ENCODE results near the gene NPRL2.

NPRL2 gene

GRCh38 chr3:50351323-50351697, 735 bp upstream of the NPRL2 start:
- no peaks in the 10 kb centered on the region for H3K27me3 ChIP-seq (ENCODE audit: insufficient read depth, low read length)
- peak overlapping the region; percentile 69 for H3K4me3 ChIP-seq (ENCODE audit: low read length)
- no peaks in the 10 kb centered on the region for H3K9me3 ChIP-seq (ENCODE audit: low read length)
- peaks cover 27% of the 10 kb centered on the region for H3K4me1 ChIP-seq (ENCODE audit: insufficient read depth, low read length)
- no peak overlapping the region for H2AFZ ChIP-seq (ENCODE audit: low read depth, low read length)
- H3K36me3 ChIP-seq (ENCODE audit: insufficient read depth, low read length): peaks cover 39% of the 10 kb centered on the region

- Histone ChIP-seq H3K9me3 (ENCODE audit: low read length) (no peaks in the 10 kb centered on the region), H3K27me3 (ENCODE audit: insufficient read depth, low read length) (peaks cover 2% of the 10 kb centered on the region), H3K4me1 (ENCODE audit: insufficient read depth, low read length) (peaks cover 20% of the 10 kb centered on the region), H2AFZ (ENCODE audit: low read depth, low read length) (peak overlapping the region; percentile 18), H3K36me3 (ENCODE audit: insufficient read depth, low read length) (peaks cover 29% of the 10 kb centered on the region), H3K4me3 (ENCODE audit: low read length) (peak overlapping the region; percentile 69)
Observed at GRCh38 chr3:50350213-50350526, 405 bp downstream of the NPRL2 start.

DNA sequence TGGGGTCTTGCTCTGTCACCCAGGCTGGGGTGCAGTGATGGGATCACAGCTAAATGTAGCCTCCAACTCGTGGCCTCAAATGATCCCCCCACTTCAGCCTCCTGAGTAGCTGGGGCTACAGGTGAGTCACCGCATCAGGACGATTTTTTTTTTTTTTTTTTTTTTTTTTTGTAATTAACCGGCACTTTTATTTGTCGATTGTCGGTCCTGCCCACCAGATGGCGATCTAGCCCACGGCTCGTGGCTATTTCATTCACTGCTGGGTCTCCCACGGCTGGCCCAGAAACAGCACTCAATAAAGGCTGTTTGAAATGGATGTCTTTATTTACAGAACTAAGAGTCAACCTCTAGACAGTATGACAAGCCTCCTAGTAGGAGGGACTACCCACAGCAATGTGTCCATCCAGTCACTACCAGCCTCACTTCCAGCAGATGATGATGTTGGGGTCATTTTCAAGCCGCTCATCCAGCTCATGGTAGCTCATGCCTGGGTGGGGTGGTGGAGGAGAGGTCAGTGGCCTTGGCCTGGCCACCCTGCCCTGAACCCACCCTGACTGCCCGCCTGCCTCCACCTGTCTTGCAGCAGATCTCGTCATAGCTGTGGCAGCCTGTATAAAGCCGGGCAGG, 3.3 kb downstream of the NPRL2 start:
- no peak overlapping the region for H3K4me3 ChIP-seq (ENCODE audit: low read length)
- peaks cover 10% of the 10 kb centered on the region for H3K36me3 ChIP-seq (ENCODE audit: insufficient read depth, low read length)
- peaks cover 26% of the 10 kb centered on the region for H3K27me3 ChIP-seq (ENCODE audit: insufficient read depth, low read length)
- peaks cover 20% of the 10 kb centered on the region for H3K4me1 ChIP-seq (ENCODE audit: insufficient read depth, low read length)
- no peak overlapping the region for H2AFZ ChIP-seq (ENCODE audit: low read depth, low read length)
- H3K9me3 ChIP-seq (ENCODE audit: low read length): peaks cover 5% of the 10 kb centered on the region

DNA sequence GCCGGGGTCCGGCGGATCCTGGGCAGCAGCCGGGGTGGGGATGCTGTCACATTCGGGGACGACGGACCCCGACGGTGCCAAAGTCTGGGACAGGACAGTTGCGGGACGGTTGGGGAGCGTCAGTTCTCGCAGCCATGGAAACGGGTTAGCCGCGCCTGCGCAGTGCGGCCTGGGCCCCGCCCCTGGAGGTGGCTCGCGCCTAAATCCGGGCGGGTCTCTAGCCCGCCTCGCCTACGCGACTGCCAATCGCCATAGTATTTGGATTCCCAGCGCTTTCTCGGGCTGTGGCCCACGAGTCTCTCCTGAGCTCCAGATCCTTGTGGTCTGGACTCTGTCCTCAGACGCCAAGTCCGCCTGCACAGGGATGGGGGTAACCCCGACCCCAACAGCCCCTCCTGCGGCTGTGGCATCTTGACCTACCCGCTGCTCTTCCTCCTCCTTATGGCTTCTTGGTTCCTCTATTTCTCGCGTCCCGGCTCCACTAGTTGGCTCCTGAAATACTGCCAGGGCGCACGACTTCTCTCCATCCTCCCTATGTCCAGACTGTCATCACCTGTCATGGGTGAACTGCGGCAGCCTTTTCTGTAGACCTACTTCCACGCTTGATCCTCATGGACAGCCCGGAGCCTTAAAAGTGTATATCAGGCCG, 4.9 kb downstream of the NPRL2 start, which contains the start of gene ZMYND10:
ZMYND10 (minus strand) TSS at position 147 of the 649 bp plus-strand sequence. CDS start 153 bp downstream, outside the sequence.
- Histone ChIP-seq H3K4me1 (ENCODE audit: insufficient read depth, low read length) (peaks cover 12% of the 10 kb centered on the region), H3K4me3 (ENCODE audit: low read length) (peak within 1 kb of the TSS; percentile 10), H3K36me3 (ENCODE audit: insufficient read depth, low read length) (peaks cover 10% of the 10 kb centered on the region), H3K9me3 (ENCODE audit: low read length) (peaks cover 5% of the 10 kb centered on the region), H3K27me3 (ENCODE audit: insufficient read depth, low read length) (peaks cover 41% of the 10 kb centered on the region), H2AFZ (ENCODE audit: low read depth, low read length) (no peak within 1 kb of the TSS)

DNA sequence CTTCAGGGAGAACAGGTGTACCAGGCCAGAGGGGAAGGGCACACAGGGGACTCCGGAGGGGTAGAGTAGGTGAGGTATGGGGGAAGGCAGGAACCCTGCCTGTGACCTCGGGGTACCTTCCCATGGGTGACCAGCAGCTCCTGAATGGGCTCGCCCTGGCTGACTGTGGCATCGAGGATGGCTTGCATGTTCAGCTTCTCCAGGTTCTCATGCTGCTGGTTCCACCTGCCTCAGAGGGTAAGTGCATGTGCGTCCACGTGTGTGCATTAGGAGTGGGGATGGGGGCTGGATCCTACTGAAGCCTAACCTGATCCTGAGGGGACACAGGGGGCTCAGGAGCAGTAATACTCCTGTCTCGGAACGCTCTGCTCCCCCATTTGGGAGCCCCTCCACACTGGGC, 5.6 kb downstream of the NPRL2 start:
- H3K4me3 ChIP-seq (ENCODE audit: low read length): no peak overlapping the region
- H3K27me3 ChIP-seq (ENCODE audit: insufficient read depth, low read length): peaks cover 48% of the 10 kb centered on the region
- H2AFZ ChIP-seq (ENCODE audit: low read depth, low read length): no peak overlapping the region

DNA sequence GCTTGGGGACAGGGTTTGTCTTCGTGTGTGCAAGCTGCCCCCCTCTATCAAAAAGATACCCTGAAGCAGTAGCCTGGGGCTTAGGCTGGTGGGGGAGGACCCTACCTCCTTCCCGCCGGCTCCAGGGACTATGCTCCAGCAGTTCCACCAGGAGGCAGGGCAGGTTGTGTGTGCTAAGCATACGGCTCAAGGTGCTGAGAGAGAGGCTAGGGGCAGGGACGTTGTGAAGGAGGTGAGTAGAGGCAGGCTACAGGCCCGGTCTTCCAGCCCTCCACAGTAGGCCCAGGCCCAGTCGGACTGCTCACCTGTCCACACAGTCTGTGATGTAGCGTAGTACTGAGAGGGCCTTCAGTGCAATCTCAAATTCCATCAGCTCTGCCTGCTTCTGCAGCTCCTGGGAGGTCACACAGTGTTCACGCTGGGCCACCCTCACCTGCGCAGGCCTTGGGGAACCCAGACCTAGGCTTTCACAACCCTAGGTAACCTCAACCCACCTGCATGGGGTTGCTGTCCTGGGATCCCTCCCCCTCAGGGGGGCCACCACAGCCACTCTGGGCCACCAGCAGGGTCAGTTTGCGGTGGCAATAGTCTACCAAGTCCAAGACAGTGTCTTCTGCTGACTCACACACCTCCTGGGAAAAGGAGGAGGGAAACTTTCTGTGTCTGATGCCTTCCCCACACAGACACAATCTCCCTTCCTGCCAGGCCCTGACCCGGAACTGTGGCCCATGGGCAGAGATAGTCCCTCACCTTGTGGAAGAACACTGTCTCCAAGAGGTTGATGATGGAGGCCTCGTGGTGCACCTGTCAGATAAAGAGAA, 7.6 kb downstream of the NPRL2 start:
- Histone ChIP-seq H3K4me3 (ENCODE audit: low read length) (no peak overlapping the region), H2AFZ (ENCODE audit: low read depth, low read length) (no peak overlapping the region), H3K9me3 (ENCODE audit: low read length) (peaks cover 5% of the 10 kb centered on the region), H3K4me1 (ENCODE audit: insufficient read depth, low read length) (peaks cover 5% of the 10 kb centered on the region), H3K36me3 (ENCODE audit: insufficient read depth, low read length) (peaks cover 2% of the 10 kb centered on the region), H3K27me3 (ENCODE audit: insufficient read depth, low read length) (peaks cover 51% of the 10 kb centered on the region)

More for the DNA sequence above, 5.6 kb downstream of the NPRL2 start:
- Histone ChIP-seq H3K9me3 (ENCODE audit: low read length) (peaks cover 5% of the 10 kb centered on the region), H3K36me3 (ENCODE audit: insufficient read depth, low read length) (peaks cover 10% of the 10 kb centered on the region), H3K4me1 (ENCODE audit: insufficient read depth, low read length) (peaks cover 7% of the 10 kb centered on the region)

DNA sequence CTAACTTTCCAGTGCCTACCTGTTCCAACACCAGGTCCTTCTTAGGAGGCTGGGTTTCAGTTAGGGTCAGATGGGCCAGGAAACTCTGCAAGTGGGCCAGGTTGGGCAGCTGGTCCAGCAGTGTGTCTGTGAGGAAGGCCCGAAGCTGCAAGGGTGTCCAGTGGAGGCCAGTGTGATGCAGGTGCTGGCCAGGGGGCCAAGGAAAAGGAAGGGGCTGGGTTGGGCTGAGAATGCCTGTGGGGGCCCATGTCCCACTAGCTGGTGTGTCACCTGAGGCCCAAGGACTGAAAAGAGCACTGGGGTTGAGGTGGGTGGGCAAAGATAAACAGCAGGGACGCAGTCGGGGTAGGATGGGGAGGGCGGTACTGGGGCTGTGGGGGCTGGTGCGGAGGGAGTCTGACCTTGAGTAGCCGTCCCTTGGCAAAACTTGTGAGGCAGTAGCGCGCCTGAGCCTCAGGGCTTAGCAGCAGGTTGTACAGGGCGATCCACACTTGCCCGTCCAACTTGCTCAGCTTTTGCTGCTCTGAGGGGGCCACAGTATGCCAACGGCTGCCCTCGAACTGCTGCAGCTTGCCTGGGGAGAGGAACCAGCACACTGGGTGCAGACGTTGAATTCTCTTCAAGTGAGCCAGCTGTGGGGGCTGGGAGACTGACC, 8.5 kb downstream of the NPRL2 start:
- peaks cover 51% of the 10 kb centered on the region for H3K27me3 ChIP-seq (ENCODE audit: insufficient read depth, low read length)
- H3K9me3 ChIP-seq (ENCODE audit: low read length): peaks cover 5% of the 10 kb centered on the region
- H2AFZ ChIP-seq (ENCODE audit: low read depth, low read length): no peak overlapping the region
- no peaks in the 10 kb centered on the region for H3K36me3 ChIP-seq (ENCODE audit: insufficient read depth, low read length)
- H3K4me1 ChIP-seq (ENCODE audit: insufficient read depth, low read length): peaks cover 7% of the 10 kb centered on the region
- H3K4me3 ChIP-seq (ENCODE audit: low read length): no peak overlapping the region

- Histone ChIP-seq H2AFZ (ENCODE audit: low read depth, low read length) (no peak overlapping the region), H3K4me3 (ENCODE audit: low read length) (no peak overlapping the region), H3K27me3 (ENCODE audit: insufficient read depth, low read length) (peaks cover 51% of the 10 kb centered on the region), H3K9me3 (ENCODE audit: low read length) (peaks cover 5% of the 10 kb centered on the region), H3K36me3 (ENCODE audit: insufficient read depth, low read length) (no peaks in the 10 kb centered on the region), H3K4me1 (ENCODE audit: insufficient read depth, low read length) (peaks cover 7% of the 10 kb centered on the region)
Observed at GRCh38 chr3:50341537-50341936, 9.0 kb downstream of the NPRL2 start.

GRCh38 chr3:50340448-50341329, 9.9 kb downstream of the NPRL2 start, which contains the start of gene RASSF1:
TSS of gene RASSF1 (minus strand) at chr3:50340836. CDS start at chr3:50340805, 31 bp downstream.
- Histone ChIP-seq H3K9me3 (ENCODE audit: low read length) (peaks cover 5% of the 10 kb centered on the region), H2AFZ (ENCODE audit: low read depth, low read length) (no peak within 1 kb of the TSS), H3K4me1 (ENCODE audit: insufficient read depth, low read length) (peaks cover 15% of the 10 kb centered on the region), H3K36me3 (ENCODE audit: insufficient read depth, low read length) (no peaks in the 10 kb centered on the region), H3K27me3 (ENCODE audit: insufficient read depth, low read length) (peaks cover 51% of the 10 kb centered on the region), H3K4me3 (ENCODE audit: low read length) (no peak within 1 kb of the TSS)

- H3K36me3 ChIP-seq (ENCODE audit: insufficient read depth, low read length): no peaks in the 10 kb centered on the region
- peaks cover 5% of the 10 kb centered on the region for H3K9me3 ChIP-seq (ENCODE audit: low read length)
- peaks cover 48% of the 10 kb centered on the region for H3K27me3 ChIP-seq (ENCODE audit: insufficient read depth, low read length)
- H2AFZ ChIP-seq (ENCODE audit: low read depth, low read length): no peak overlapping the region
- no peak overlapping the region for H3K4me3 ChIP-seq (ENCODE audit: low read length)
- peaks cover 18% of the 10 kb centered on the region for H3K4me1 ChIP-seq (ENCODE audit: insufficient read depth, low read length)
Observed at GRCh38 chr3:50340147-50340447, 10.5 kb downstream of the NPRL2 start.

DNA sequence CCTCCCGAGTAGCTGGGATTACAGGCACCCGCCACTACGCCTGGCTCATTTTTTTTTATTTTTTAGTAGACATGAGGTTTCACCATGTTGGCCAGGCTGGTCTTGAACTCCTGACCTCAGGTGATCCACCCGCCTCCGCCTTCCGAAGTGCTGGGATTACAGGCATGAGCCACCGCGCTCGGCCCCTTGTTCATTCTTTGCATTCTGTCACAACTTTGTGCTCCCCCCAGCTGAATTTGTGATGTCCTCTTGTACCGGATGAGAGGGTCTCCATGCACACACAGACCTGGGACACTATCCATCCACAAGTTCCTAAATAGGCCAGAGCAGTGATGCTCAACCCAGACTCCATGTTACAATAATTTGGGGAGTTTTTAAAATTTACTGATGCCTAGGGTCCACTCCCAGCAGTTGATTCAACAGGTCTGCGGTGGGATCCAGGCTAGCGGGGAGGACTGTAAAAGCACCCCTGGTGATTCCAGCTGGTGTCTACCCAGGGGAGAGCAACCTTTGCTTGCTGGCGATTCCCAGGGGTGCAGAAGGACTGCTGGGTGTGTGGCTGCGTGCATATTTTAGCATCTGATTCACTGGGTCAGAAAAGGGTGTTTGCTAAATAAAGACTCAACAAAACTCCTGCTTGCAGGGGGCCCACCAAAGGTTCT, 11.0 kb downstream of the NPRL2 start:
- no peak overlapping the region for H3K4me3 ChIP-seq (ENCODE audit: low read length)
- no peaks in the 10 kb centered on the region for H3K36me3 ChIP-seq (ENCODE audit: insufficient read depth, low read length)
- H3K9me3 ChIP-seq (ENCODE audit: low read length): peaks cover 3% of the 10 kb centered on the region
- H2AFZ ChIP-seq (ENCODE audit: low read depth, low read length): no peak overlapping the region
- H3K4me1 ChIP-seq (ENCODE audit: insufficient read depth, low read length): peaks cover 18% of the 10 kb centered on the region
- H3K27me3 ChIP-seq (ENCODE audit: insufficient read depth, low read length): peaks cover 44% of the 10 kb centered on the region

GRCh38 chr3:50338965-50339364, 11.6 kb downstream of the NPRL2 start:
- Histone ChIP-seq H3K9me3 (ENCODE audit: low read length) (peaks cover 2% of the 10 kb centered on the region), H3K4me1 (ENCODE audit: insufficient read depth, low read length) (peaks cover 18% of the 10 kb centered on the region), H3K4me3 (ENCODE audit: low read length) (no peak overlapping the region), H3K27me3 (ENCODE audit: insufficient read depth, low read length) (peaks cover 42% of the 10 kb centered on the region), H3K36me3 (ENCODE audit: insufficient read depth, low read length) (no peaks in the 10 kb centered on the region), H2AFZ (ENCODE audit: low read depth, low read length) (no peak overlapping the region)
